Measurements from ENCODE around the gene SF3A2. TPM values are rescaled to one million over a fixed set of nuclear protein-coding genes. Genes with fewer than 3 reads are reported as not detected.
A peak's percentile ranks its signal among the peaks of the same experiment; 100 is the strongest.

Gene SF3A2
- polyA plus RNA-seq, 6 donors from 2014 or later = 13.1 to 37.2 (median 20.3) TPM

- H3K4me3 Mint-ChIP-seq = peak overlapping the region in 6 of 8 donors; percentile 85 to 94 (median 88)
- no peak for DNase-seq
- no peaks in the 10 kb centered on the region for H3K36me3 Mint-ChIP-seq
- H3K4me1 Mint-ChIP-seq = peaks cover 35 to 47% (median 43%) of the 10 kb centered on the region in 3 donors
- no peaks in the 10 kb centered on the region for H3K9me3 Mint-ChIP-seq
- H3K27me3 Mint-ChIP-seq = no peaks in the 10 kb centered on the region
- ATAC-seq (ENCODE audit: low read depth in 2 of 2) = no peak
- H3K27ac Mint-ChIP-seq = peak overlapping the region in 5 of 6 donors; percentile 34 to 97 (median 95)
Measured at GRCh38 chr19:2287585-2288337, 51.1 kb downstream of the SF3A2 start.

GRCh38 chr19:2288338-2288817, 51.8 kb downstream of the SF3A2 start:
- no peak for ATAC-seq (ENCODE audit: low read depth in 2 of 2)
- H3K27ac Mint-ChIP-seq = peak overlapping the region in 5 of 6 donors; percentile 95 to 97 (median 97)
- peaks cover 37 to 49% (median 44%) of the 10 kb centered on the region in 3 donors for H3K4me1 Mint-ChIP-seq
- no peaks in the 10 kb centered on the region for H3K36me3 Mint-ChIP-seq
- no peak for DNase-seq
- H3K9me3 Mint-ChIP-seq = no peaks in the 10 kb centered on the region
- H3K4me3 Mint-ChIP-seq = peak overlapping the region; percentile 85 to 97 (median 91)
- H3K27me3 Mint-ChIP-seq = no peaks in the 10 kb centered on the region

- ATAC-seq (ENCODE audit: low read depth in 2 of 2) = peak; percentile 21 to 27
- peak overlapping the region; percentile 80 to 97 (median 97) for H3K27ac Mint-ChIP-seq
- H3K9me3 Mint-ChIP-seq = no peaks in the 10 kb centered on the region
- peaks cover 42 to 56% (median 51%) of the 10 kb centered on the region in 3 donors for H3K4me1 Mint-ChIP-seq
- peak overlapping the region; percentile 85 to 97 (median 91) for H3K4me3 Mint-ChIP-seq
- no peaks in the 10 kb centered on the region for H3K27me3 Mint-ChIP-seq
- H3K36me3 Mint-ChIP-seq = no peaks in the 10 kb centered on the region
- DNase-seq = no peak
Measured at GRCh38 chr19:2288818-2289713, 52.4 kb downstream of the SF3A2 start.

DNA sequence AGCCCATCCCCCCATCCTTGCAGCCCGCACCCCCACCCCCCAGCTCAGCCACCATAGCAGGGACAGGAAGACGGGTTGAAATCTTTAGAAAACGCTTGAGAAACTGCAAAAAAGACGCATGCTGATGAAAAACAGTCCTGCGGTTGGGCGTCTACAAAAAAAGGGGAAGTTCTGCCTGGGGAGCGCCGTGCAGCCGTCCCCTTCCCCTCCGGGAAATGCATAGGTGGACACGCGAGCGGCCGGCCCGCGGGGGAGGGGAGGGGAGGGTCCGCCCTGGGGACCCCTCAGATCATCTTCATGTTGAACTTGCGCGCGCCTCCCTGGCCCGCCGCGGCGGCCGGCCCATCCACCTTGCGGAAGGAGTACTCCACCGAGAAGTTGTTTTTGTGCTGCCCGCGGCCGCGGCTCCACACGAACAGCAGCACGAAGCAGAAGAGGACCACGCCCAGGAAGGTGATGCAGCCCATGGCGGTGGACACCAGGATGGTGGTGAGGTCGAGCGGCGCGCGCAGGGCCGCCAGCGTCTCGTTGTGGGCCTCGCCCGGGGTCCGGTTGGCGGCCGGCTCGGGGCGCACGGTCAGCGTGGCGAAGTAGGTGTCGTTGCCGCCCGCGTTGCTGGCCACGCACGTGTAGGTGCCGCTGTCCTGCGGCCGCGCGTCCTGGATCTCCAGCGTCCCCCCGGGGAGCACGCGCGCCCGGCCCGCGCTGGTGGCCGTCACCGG, 53.3 kb downstream of the SF3A2 start:
- H3K9me3 Mint-ChIP-seq = no peaks in the 10 kb centered on the region
- peaks cover 48 to 64% (median 58%) of the 10 kb centered on the region in 3 donors for H3K4me1 Mint-ChIP-seq
- H3K27ac Mint-ChIP-seq = peak overlapping the region; percentile 66 to 97 (median 97)
- DNase-seq = peak; percentile 89
- peak overlapping the region; percentile 85 to 97 (median 91) for H3K4me3 Mint-ChIP-seq
- H3K36me3 Mint-ChIP-seq = no peaks in the 10 kb centered on the region
- no peaks in the 10 kb centered on the region for H3K27me3 Mint-ChIP-seq
- ATAC-seq (ENCODE audit: low read depth in 2 of 2) = peak; percentile 75 to 76

- no peaks in the 10 kb centered on the region for H3K36me3 Mint-ChIP-seq
- no peak for DNase-seq
- ATAC-seq (ENCODE audit: low read depth in 2 of 2) = peak; percentile 7 to 8
- peaks cover 51 to 67% (median 63%) of the 10 kb centered on the region in 3 donors for H3K4me1 Mint-ChIP-seq
- H3K27me3 Mint-ChIP-seq = no peaks in the 10 kb centered on the region
- peak overlapping the region; percentile 57 to 97 (median 79) for H3K27ac Mint-ChIP-seq
- H3K9me3 Mint-ChIP-seq = no peaks in the 10 kb centered on the region
- peak overlapping the region; percentile 83 to 93 (median 88) for H3K4me3 Mint-ChIP-seq
Measured at GRCh38 chr19:2290441-2291184, 54.0 kb downstream of the SF3A2 start.

DNA sequence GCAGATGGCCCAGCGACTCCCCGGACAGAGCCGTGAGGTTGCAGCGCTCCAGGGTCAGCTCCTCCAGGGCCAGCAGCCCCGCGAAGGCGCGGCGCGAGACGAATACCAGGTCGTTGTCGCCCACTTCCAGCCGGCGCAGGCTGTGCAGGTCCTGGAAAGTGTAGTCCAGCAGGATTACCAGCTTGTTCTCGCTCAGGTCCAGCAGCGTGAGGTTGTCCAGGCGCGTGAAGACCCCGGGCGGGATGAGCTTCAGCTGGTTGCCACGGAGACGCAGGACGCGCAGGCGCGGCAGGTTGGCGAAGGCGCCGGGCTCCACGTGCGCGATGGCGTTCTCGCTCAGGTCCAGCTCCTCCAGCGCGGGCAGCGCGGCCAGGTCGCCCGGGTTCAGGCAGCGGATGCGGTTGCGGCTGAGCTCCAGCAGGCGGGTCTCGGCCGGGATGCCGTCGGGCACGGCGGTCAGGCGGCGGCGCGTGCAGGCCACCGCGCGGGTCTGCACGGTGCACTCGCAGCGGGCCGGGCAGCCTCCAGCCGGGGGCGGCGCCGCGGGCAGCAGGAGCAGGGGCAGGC, 54.6 kb downstream of the SF3A2 start:
- H3K4me3 Mint-ChIP-seq = peak overlapping the region; percentile 83 to 93 (median 88)
- no peaks in the 10 kb centered on the region for H3K27me3 Mint-ChIP-seq
- no peaks in the 10 kb centered on the region for H3K9me3 Mint-ChIP-seq
- ATAC-seq (ENCODE audit: low read depth in 2 of 2) = no peak
- no peak for DNase-seq
- H3K4me1 Mint-ChIP-seq = peaks cover 53 to 66% (median 63%) of the 10 kb centered on the region in 3 donors
- H3K36me3 Mint-ChIP-seq = no peaks in the 10 kb centered on the region
- H3K27ac Mint-ChIP-seq = peak overlapping the region in 3 of 6 donors; percentile 42 to 97 (median 85)

DNA sequence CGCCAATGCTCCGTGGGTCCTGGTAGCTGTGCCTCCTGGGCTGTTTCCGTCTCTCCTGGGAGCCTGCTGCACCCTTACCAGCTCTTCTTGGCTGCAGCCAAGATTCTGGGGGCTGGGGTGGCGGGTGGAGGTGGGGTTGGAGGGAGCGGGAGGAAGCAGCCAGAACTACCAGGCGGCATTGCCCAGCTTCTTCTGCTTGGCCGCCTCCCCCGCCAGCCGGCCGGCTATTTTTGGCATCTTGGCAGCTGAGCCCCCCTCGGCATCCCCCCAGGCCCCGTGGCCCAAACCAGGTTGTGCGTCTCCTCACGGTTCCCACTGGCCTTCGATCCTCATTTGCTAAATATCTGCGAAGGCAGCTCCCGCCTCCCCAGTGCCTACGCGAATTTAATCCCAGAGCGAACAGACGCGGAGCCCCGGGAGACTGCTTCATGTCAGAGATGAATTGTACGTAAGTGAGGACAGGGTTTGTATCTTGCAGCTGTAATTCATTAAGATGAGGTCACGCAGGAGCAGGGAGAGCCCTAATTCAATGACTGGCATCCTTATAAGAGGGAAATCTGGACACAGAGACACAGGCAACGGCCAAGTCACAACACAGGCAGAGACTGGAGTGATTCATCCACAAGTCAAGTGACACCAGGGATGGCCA, 58.2 kb downstream of the SF3A2 start:
- Mint-ChIP-seq H3K4me3 (peak overlapping the region; percentile 49 to 89 (median 82)), H3K36me3 (no peaks in the 10 kb centered on the region), H3K9me3 (no peaks in the 10 kb centered on the region), H3K27me3 (no peaks in the 10 kb centered on the region), H3K27ac (peak overlapping the region in 5 of 6 donors; percentile 51 to 91 (median 78)), H3K4me1 (peaks cover 24 to 63% (median 42%) of the 10 kb centered on the region in 3 donors)
- no peak for ATAC-seq (ENCODE audit: low read depth in 2 of 2)
- DNase-seq = no peak

DNA sequence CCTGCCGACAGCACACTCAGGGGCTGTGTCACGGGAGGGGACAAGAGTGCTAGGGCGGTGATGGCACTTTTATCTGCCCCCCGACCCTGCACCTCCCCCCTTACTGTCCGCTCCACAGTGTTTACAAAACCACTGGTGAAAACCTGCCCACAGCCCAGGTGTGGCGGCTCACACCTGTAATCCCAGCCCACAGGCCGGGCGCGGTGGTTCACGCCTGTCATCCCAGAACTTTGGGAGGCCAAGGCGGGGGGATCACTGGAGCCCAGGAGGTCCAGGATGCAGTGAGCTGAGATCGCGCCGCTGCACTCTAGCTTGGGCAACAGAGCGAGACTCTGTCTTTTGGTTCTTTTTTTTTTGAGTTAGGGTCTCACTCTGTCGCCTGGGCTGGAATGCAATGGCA, 59.5 kb downstream of the SF3A2 start:
- ATAC-seq (ENCODE audit: low read depth in 2 of 2) (no peak), DNase-seq (no peak)
- Mint-ChIP-seq H3K27me3 (no peaks in the 10 kb centered on the region), H3K36me3 (no peaks in the 10 kb centered on the region), H3K4me1 (peaks cover 34 to 75% (median 50%) of the 10 kb centered on the region in 3 donors), H3K27ac (peak overlapping the region in 3 of 6 donors; percentile 76 to 91 (median 87)), H3K4me3 (peak overlapping the region in 3 of 8 donors; percentile 56 to 81 (median 62)), H3K9me3 (no peaks in the 10 kb centered on the region)

Other genes with a start within 250 kb of the SF3A2 start
- 1 to 10 TPM; 1.7 to 9.2 (median 4.8) TPM for gene BTBD2, start 221.1 kb upstream of the SF3A2 start, polyA plus RNA-seq (ENCODE audit: low read depth in 6 of 6)
- gene MKNK2, start 185.6 kb upstream of the SF3A2 start, polyA plus RNA-seq (ENCODE audit: low read depth in 6 of 6) = 100 to 1,000 TPM in 1 of 6 donors, 10 to 100 TPM in 5; 51.1 to 102 (median 57.1) TPM
- gene MOB3A, start 140.5 kb upstream of the SF3A2 start, polyA plus RNA-seq (ENCODE audit: low read depth in 6 of 6) = 100 to 1,000 TPM in 1 of 6 donors, 10 to 100 TPM in 5; 52.2 to 106 (median 75.1) TPM
- gene IZUMO4, start 139.9 kb upstream of the SF3A2 start, polyA plus RNA-seq (ENCODE audit: low read depth in 6 of 6) = 1 to 10 TPM in 1 of 6 donors, under 1 TPM in 5; 0.48 to 1.2 (median 0.85) TPM
- gene AP3D1, start 85.3 kb upstream of the SF3A2 start, polyA plus RNA-seq (ENCODE audit: low read depth in 6 of 6) = 10 to 100 TPM in 5 of 6 donors, 1 to 10 TPM in 1; 6.7 to 36.3 (median 15.5) TPM
- 1 to 10 TPM in 1 of 6 donors, under 1 TPM in 5; 0.11 to 2.4 (median 0.70) TPM for gene DOT1L, start 72.9 kb upstream of the SF3A2 start, polyA plus RNA-seq (ENCODE audit: low read depth in 6 of 6)
- 100 to 1,000 TPM in 5 of 6 donors, 10 to 100 TPM in 1; 98.9 to 148 (median 126) TPM for gene PLEKHJ1, start 495 bp upstream of the SF3A2 start, polyA plus RNA-seq (ENCODE audit: low read depth in 6 of 6)
- gene AMH, start 12.5 kb downstream of the SF3A2 start, polyA plus RNA-seq (ENCODE audit: low read depth in 6 of 6) = not detected
- under 1 TPM in 3 of 6 donors, not detected in 3; 0.41 to 0.87 (median 0.53) TPM for gene JSRP1, start 19.6 kb downstream of the SF3A2 start, polyA plus RNA-seq (ENCODE audit: low read depth in 6 of 6)
- 1 to 10 TPM in 1 of 6 donors, under 1 TPM in 4, not detected in 1; 0.30 to 1.0 (median 0.49) TPM for gene PEAK3, start 45.4 kb downstream of the SF3A2 start, polyA plus RNA-seq (ENCODE audit: low read depth in 6 of 6)
- 10 to 100 TPM in 5 of 6 donors, 1 to 10 TPM in 1; 6.4 to 45.0 (median 15.4) TPM for gene LINGO3, start 71.3 kb downstream of the SF3A2 start, polyA plus RNA-seq (ENCODE audit: low read depth in 6 of 6)
- gene LSM7, start 91.8 kb downstream of the SF3A2 start, polyA plus RNA-seq (ENCODE audit: low read depth in 6 of 6) = 100 to 1,000 TPM; 275 to 337 (median 314) TPM
- gene SPPL2B, start 91.9 kb downstream of the SF3A2 start, polyA plus RNA-seq (ENCODE audit: low read depth in 6 of 6) = 10 to 100 TPM; 13.0 to 38.0 (median 18.7) TPM
- gene TMPRSS9, start 123.4 kb downstream of the SF3A2 start, polyA plus RNA-seq (ENCODE audit: low read depth in 6 of 6) = not detected
- 10 to 100 TPM; 50.0 to 99.3 (median 70.8) TPM for gene TIMM13, start 190.8 kb downstream of the SF3A2 start, polyA plus RNA-seq (ENCODE audit: low read depth in 6 of 6)
- gene LMNB2, start 220.1 kb downstream of the SF3A2 start, polyA plus RNA-seq (ENCODE audit: low read depth in 6 of 6) = 1 to 10 TPM; 3.2 to 5.4 (median 4.5) TPM
- gene GADD45B, start 239.3 kb downstream of the SF3A2 start, polyA plus RNA-seq (ENCODE audit: low read depth in 6 of 6) = 100 to 1,000 TPM in 3 of 6 donors, 10 to 100 TPM in 3; 40.2 to 177 (median 125) TPM

Measured in naive B cell (primary cell).